Fibroblast of mammary gland (primary cell): ENCODE data around the gene AHRR.

Source experiments
- DNase-seq: peaks from one replicate; pipeline ENCODE4 v3.0.0-alpha.2; 2010; ENCODE audit warnings: low read depth
- H3K4me3 ChIP-seq: 2 replicates; pipeline ENCODE4 v1.5.1; 2011; ENCODE audit warnings: low read depth, mild to moderate bottlenecking, low read length, moderate library complexity; ENCODE audit not compliant: control insufficient read depth
- CTCF ChIP-seq: conservative IDR thresholded peaks from 2 replicates; pipeline ENCODE4 v1.5.1; 2011; ENCODE audit warnings: low read depth, low read length, inconsistent platforms; ENCODE audit not compliant: control insufficient read depth, insufficient read depth

AHRR gene

GRCh38 chr5:451587-452458, 130.3 kb downstream of the AHRR start:
- no peak for DNase-seq
- H3K4me3 ChIP-seq, result no peak overlapping the region
- no peak for TF ChIP-seq CTCF

DNA sequence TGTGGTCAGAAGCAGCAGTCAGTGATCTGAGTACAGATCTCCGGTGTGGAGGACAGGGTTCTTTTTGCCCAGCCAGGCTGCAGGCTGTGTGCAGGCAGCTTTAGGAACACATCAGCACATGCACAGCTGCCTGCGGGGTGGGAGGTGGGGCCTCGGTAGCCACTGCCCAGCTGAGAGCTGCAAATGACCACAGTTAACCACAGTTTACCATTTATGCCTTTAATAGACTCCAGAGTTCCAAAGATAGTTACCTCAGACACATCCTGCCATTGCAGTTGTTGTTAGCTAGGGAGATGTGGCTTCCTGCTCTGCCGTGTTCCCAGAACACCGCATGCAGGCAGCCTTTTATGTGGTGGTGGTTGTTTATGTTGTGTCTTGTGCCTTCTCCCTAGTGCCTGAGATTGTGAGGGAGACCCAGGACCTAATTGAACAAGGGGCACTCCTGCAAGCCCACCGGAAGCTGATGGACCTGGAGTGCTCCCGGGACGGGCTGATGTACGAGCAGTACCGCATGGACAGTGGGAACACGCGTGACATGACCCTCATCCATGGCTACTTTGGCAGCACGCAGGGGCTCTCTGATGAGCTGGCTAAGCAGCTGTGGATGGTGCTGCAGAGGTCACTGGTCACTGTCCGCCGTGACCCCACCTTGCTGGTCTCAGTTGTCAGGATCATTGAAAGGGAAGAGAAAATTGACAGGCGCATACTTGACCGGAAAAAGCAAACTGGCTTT, 131.6 kb downstream of the AHRR start:
- H3K4me3 ChIP-seq, result no peak overlapping the region
- no peak for TF ChIP-seq CTCF
- no peak for DNase-seq

GRCh38 chr5:453725-454481, 132.4 kb downstream of the AHRR start:
- no peak overlapping the region for H3K4me3 ChIP-seq
- TF ChIP-seq CTCF, result no peak
- no peak for DNase-seq

- no peak for DNase-seq
- TF ChIP-seq CTCF, result no peak
These were observed 133.4 kb downstream of the AHRR start for GRCh38 chr5:454936-455335.

DNA sequence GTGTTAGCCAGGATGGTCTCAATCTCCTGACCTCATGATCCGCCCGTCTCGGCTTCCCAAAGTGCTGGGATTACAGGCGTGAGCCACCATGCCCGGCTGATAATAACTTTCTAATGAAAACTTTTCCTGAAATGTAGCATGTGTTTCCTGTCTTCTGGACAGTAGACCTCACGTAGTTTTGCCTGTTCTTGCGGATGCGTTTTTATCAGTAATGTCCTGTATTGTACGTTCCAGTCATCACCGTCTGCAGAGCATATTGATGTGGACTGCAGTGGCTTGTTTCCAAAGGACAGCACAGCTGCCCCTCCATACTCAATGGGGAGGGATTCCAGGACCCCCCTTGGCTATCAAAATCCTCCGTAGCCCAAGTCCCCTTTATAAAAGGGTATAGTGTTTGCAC, 134.3 kb downstream of the AHRR start:
- DNase-seq, result no peak

More at GRCh38 chr5:454936-455335, 133.4 kb downstream of the AHRR start:
- H3K4me3 ChIP-seq, result no peak overlapping the region

More for the DNA sequence above, 134.3 kb downstream of the AHRR start:
- no peak overlapping the region for H3K4me3 ChIP-seq
- no peak for TF ChIP-seq CTCF
